ENCODE data around the gene MSX1. TPM values are rescaled to one million over a fixed set of nuclear protein-coding genes. Genes with fewer than 3 reads are reported as not detected.

Gene MSX1
- 2.2 and 2.5 TPM in 2 replicates for total RNA-seq
- long read RNA-seq: 0 reads

- peaks cover 60% of the 10 kb centered on the region for H3K4me1 Mint-ChIP-seq
- H3K27me3 Mint-ChIP-seq (ENCODE audit: low read depth): peaks cover 91% of the 10 kb centered on the region
- H3K9me3 Mint-ChIP-seq: no peaks in the 10 kb centered on the region
- no peak within 1 kb of the TSS for H3K27ac Mint-ChIP-seq (ENCODE audit: unreplicated experiment)
- no peaks in the 10 kb centered on the region for H3K36me3 Mint-ChIP-seq (ENCODE audit: low read depth)
- TF ChIP-seq, protein P1, sequence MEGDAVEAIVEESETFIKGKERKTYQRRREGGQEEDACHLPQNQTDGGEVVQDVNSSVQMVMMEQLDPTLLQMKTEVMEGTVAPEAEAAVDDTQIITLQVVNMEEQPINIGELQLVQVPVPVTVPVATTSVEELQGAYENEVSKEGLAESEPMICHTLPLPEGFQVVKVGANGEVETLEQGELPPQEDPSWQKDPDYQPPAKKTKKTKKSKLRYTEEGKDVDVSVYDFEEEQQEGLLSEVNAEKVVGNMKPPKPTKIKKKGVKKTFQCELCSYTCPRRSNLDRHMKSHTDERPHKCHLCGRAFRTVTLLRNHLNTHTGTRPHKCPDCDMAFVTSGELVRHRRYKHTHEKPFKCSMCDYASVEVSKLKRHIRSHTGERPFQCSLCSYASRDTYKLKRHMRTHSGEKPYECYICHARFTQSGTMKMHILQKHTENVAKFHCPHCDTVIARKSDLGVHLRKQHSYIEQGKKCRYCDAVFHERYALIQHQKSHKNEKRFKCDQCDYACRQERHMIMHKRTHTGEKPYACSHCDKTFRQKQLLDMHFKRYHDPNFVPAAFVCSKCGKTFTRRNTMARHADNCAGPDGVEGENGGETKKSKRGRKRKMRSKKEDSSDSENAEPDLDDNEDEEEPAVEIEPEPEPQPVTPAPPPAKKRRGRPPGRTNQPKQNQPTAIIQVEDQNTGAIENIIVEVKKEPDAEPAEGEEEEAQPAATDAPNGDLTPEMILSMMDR (conservative IDR thresholded peaks at IDR 0.05): no peak
- peak within 1 kb of the TSS; percentile 90 for H3K4me3 Mint-ChIP-seq
- DNase-seq (ENCODE audit: low read depth, low spot score): peak; percentile 81
Measured at GRCh38 chr4:4859325-4859798, at the start of gene MSX1. Gene MSX1 (plus strand): TSS chr4:4859665. CDS start chr4:4859900, 235 bp downstream.

GRCh38 chr4:4810092-4810774 is 49.2 kb upstream of the MSX1 start:
- H3K9me3 Mint-ChIP-seq: peaks cover 3% of the 10 kb centered on the region
- DNase-seq (ENCODE audit: low read depth, low spot score): no peak
- H3K4me1 Mint-ChIP-seq: peaks cover 12% of the 10 kb centered on the region
- no peaks in the 10 kb centered on the region for H3K36me3 Mint-ChIP-seq (ENCODE audit: low read depth)
- TF ChIP-seq, protein P1 (conservative IDR thresholded peaks at IDR 0.05): no peak
- no peak overlapping the region for H3K4me3 Mint-ChIP-seq
- H3K27ac Mint-ChIP-seq (ENCODE audit: unreplicated experiment): no peak overlapping the region
- H3K27me3 Mint-ChIP-seq (ENCODE audit: low read depth): peaks cover 15% of the 10 kb centered on the region

GRCh38 chr4:4810778-4811177 is 48.7 kb upstream of the MSX1 start:
- peaks cover 17% of the 10 kb centered on the region for H3K27me3 Mint-ChIP-seq (ENCODE audit: low read depth)
- no peaks in the 10 kb centered on the region for H3K36me3 Mint-ChIP-seq (ENCODE audit: low read depth)
- DNase-seq (ENCODE audit: low read depth, low spot score): no peak
- no peak overlapping the region for H3K27ac Mint-ChIP-seq (ENCODE audit: unreplicated experiment)
- peaks cover 12% of the 10 kb centered on the region for H3K4me1 Mint-ChIP-seq
- H3K9me3 Mint-ChIP-seq: peaks cover 3% of the 10 kb centered on the region
- no peak overlapping the region for H3K4me3 Mint-ChIP-seq
- TF ChIP-seq, protein P1 (conservative IDR thresholded peaks at IDR 0.05): no peak

DNA sequence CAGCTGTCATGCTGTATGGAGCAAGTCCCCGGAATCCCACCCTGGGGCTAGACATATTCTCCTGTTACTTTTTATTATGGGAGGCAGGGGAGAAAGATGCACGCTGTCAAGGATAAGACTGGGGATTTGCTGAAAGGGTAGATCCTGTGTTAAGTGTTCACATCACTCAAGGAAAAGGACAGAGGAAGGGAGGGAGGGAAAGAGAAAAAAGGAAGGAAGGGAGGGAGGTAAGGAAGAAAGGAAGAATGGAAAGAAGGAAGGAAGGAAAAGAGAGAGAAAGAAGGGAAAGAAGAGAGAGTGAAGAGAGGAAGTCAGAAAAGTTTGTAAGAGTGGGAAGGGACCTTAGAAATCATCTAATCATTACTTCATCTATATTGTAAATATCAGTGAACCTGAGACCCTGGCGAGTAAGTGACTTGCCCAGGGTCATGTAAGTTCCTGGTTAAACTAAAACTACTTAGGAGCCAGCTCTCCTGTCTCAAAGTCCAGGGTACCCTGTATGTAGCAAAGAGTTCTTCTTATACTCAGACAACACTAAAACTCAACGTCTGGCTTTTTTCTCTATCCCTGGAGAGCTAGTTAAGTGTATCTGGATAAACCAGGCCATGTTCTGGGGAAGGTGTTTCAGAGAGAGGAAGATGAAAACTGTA is 47.2 kb upstream of the MSX1 start:
- no peak for DNase-seq (ENCODE audit: low read depth, low spot score)
- Mint-ChIP-seq H3K4me1 (peaks cover 12% of the 10 kb centered on the region), H3K27me3 (ENCODE audit: low read depth) (peaks cover 24% of the 10 kb centered on the region), H3K9me3 (peaks cover 5% of the 10 kb centered on the region), H3K36me3 (ENCODE audit: low read depth) (no peaks in the 10 kb centered on the region), H3K4me3 (no peak overlapping the region), H3K27ac (ENCODE audit: unreplicated experiment) (no peak overlapping the region)
- TF ChIP-seq, protein P1 (conservative IDR thresholded peaks at IDR 0.05): no peak

- DNase-seq (ENCODE audit: low read depth, low spot score): no peak
- peaks cover 13% of the 10 kb centered on the region for H3K36me3 Mint-ChIP-seq (ENCODE audit: low read depth)
- peaks cover 44% of the 10 kb centered on the region for H3K4me1 Mint-ChIP-seq
- H3K27ac Mint-ChIP-seq (ENCODE audit: unreplicated experiment): no peak overlapping the region
- TF ChIP-seq, protein P1 (conservative IDR thresholded peaks at IDR 0.05): no peak
- H3K9me3 Mint-ChIP-seq: peaks cover 15% of the 10 kb centered on the region
- peaks cover 13% of the 10 kb centered on the region for H3K27me3 Mint-ChIP-seq (ENCODE audit: low read depth)
- no peak overlapping the region for H3K4me3 Mint-ChIP-seq
Measured at GRCh38 chr4:4818415-4819212, 40.9 kb upstream of the MSX1 start.
